PFSK-1 (cell line): ENCODE measurements around the gene OR2W3.

Source experiments
- FOXP2 ChIP-seq: optimal IDR thresholded peaks from 2 replicates; pipeline ENCODE3; 2011; ENCODE audit warnings: borderline replicate concordance, control low read depth, inconsistent platforms; ENCODE audit not compliant: insufficient read depth; ENCODE audit errors: extremely low read length, extremely low read depth
- POLR2AphosphoS5 ChIP-seq: IDR thresholded peaks from 2 replicates; pipeline ENCODE4 v1.6.1; 2012; ENCODE audit warnings: low read depth, mild to moderate bottlenecking, control low read depth, low read length, moderate library complexity
- REST ChIP-seq, 2 experiments: IDR thresholded peaks; 2 replicates each; pipeline versions ENCODE4 v1.6.1 to v1.8.0; 2011 to 2012; ENCODE audit warnings: low read depth in 2 of 2, low read length in 2 of 2, control low read depth in 1 of 2, inconsistent platforms in 1 of 2, mild to moderate bottlenecking in 1 of 2, moderate library complexity in 1 of 2; ENCODE audit not compliant: insufficient read depth in 1 of 2
- SIN3A ChIP-seq: IDR thresholded peaks from 2 replicates; pipeline ENCODE4 v1.6.1; 2012; ENCODE audit warnings: mild to moderate bottlenecking, low read length, moderate library complexity, borderline replicate concordance; ENCODE audit not compliant: insufficient read depth
- TAF1 ChIP-seq: IDR thresholded peaks from 2 replicates; pipeline ENCODE4 v1.6.1; 2012; ENCODE audit warnings: low read length, control low read depth, borderline replicate concordance; ENCODE audit not compliant: insufficient read depth

OR2W3 gene

GRCh38 chr1:247913786-247914185 is 18.4 kb downstream of the OR2W3 start:
- TF ChIP-seq REST (IDR thresholded peaks at IDR 0.05; ENCODE audit: insufficient read depth in 1 of 2, low read depth in 2 of 2, low read length in 2 of 2) (no peak), POLR2AphosphoS5 (no peak), SIN3A (no peak), FOXP2 (no peak), TAF1 (no peak)

GRCh38 chr1:247914941-247915662 is 19.7 kb downstream of the OR2W3 start:
- TF ChIP-seq SIN3A, result no peak
- no peak for TF ChIP-seq TAF1
- no peak for TF ChIP-seq POLR2AphosphoS5
- no peak for TF ChIP-seq FOXP2
- no peak for TF ChIP-seq REST (IDR thresholded peaks at IDR 0.05; ENCODE audit: insufficient read depth in 1 of 2, low read depth in 2 of 2, low read length in 2 of 2)

- TF ChIP-seq POLR2AphosphoS5, result no peak
- TF ChIP-seq REST (IDR thresholded peaks at IDR 0.05; ENCODE audit: insufficient read depth in 1 of 2, low read depth in 2 of 2, low read length in 2 of 2), result no peak
- TF ChIP-seq SIN3A, result no peak
- no peak for TF ChIP-seq FOXP2
- no peak for TF ChIP-seq TAF1
These were observed 24.6 kb downstream of the OR2W3 start, which contains the start of gene OR2T8 for GRCh38 chr1:247919952-247920351. TSS of gene OR2T8 (plus strand) at chr1:247920252. CDS start at chr1:247921018, 766 bp downstream.

GRCh38 chr1:247923941-247924340 is 28.6 kb downstream of the OR2W3 start:
- no peak for TF ChIP-seq SIN3A
- no peak for TF ChIP-seq REST (IDR thresholded peaks at IDR 0.05; ENCODE audit: insufficient read depth in 1 of 2, low read depth in 2 of 2, low read length in 2 of 2)
- TF ChIP-seq FOXP2, result no peak

GRCh38 chr1:247924868-247925267 is 29.5 kb downstream of the OR2W3 start, which contains the start of gene OR2AJ1:
TSS of gene OR2AJ1 (plus strand) at chr1:247924889. CDS start at chr1:247933769, 8,880 bp downstream.
- TF ChIP-seq FOXP2 (no peak), SIN3A (no peak), TAF1 (no peak), REST (IDR thresholded peaks at IDR 0.05; ENCODE audit: insufficient read depth in 1 of 2, low read depth in 2 of 2, low read length in 2 of 2) (no peak), POLR2AphosphoS5 (no peak)
